NCI-H345 treated with DMSO at 0.1 percent for 48 hours (cell line): ENCODE measurements around the gene CD9.
A peak's percentile ranks its signal among the peaks of the same experiment; 100 is the strongest.
"Not testable (repeated sequence)": the region's sequence is repeated elsewhere in the genome, so short reads cannot be mapped to it uniquely, and the experiment has no call there.

Experiments used
- DNase-seq: peaks from one replicate; lab custom pipeline; 2025; ENCODE audit not compliant: unreplicated experiment; lab: John Stamatoyannopoulos, UW

The CD9 gene

DNA sequence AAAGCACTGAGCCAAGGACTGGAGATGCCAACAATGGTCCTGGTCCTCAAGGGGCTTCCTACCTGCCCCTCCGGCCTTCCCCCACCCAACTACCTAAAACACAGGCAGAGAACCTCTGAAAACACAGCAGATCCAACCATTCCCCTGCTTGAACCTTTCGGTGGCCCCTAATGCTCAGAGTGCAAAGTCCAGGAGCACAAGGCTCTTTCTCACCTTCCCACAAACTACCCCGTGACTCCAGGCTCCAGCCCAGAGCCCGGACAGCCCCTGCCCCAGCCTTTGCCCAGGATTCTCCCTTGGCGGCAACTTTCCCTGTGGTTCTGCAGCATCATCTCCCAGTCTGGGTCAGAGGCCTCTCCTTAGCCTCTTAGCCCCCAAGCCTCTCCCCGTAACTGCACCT, 1.6 kb upstream of the CD9 start:
- no peak for DNase-seq

DNA sequence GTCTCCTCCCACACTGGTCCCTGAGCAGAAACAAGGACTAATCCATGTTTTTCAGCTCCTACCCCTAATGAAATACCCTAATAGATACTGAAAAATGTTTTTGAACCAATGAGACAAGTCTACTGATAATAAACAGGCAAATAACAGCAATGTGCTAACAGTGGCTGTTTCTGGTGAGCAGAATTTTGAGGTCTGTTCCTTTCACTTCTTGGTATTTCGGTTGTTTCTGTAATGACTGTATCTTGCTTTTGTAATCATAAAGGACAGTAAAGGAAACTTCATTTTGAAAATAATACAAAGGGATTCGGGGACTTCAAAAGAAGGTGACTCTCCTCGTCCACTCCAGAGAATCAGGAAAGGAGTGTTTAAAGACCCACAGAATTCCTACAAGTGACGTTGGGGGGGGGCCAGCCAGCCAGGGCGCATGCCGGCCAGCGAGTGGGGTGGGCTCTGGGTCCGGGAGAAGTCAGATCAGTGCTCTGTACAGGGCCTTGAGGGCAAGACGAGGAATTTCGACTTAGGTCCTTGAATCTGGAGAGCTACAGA, 1.1 kb upstream of the CD9 start:
- no peak for DNase-seq

DNA sequence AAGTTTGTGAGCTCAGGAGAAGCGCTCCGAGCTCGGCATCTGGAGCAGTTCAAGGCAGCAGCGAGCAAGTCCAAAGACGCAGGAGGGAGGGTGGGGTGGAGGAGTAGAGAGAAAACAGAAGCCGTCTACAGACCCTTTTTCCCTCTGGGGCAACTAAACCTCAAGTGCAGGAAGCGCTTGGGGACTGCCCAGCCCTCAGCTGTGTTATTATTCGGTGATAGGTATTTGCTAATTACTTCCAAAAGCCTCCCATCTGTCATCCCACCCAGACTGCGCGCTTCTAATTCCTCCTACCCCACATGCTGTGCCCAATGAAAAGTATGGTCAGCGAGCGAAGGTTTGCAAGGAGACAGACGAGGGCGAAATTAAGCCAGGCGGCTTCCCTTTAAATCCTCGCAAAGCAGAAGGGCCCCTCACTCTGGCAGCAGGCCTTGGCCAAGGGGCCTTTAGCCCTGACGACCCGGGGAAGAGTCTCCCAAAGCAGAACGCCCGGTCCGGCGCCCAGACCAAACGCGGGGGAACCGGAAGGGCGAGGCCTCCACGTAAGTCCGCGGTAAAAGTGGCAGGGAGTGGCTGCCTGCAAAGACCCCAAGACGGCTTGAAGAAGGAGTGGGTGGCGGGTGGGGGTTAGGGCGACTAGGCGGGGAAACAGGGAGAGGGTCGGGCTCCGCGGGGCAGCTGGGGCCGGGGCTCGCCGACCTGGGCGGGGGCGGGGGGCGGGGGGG, 507 bp upstream of the CD9 start:
- no peak for DNase-seq

DNA sequence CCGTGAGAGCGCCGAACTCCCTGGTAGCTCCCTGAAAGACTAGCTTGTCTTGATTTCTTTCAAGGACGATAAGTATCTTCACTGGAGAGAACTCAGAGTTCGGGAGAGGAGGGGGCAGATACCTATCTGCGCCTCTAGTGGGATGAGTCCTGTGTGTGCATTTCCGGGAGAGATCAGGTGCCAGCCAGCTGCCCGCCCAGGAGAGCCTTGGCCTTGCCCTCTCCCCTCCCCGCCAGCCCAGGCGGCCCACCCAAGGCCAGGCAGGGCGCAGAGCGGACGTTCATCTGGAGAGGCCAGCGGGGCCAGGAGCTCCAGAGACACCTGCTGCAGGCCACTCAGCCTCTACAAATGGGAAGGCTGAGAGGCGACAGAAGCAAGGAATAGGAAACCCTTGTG, 1.0 kb downstream of the CD9 start:
- peak; percentile 46 for DNase-seq

DNA sequence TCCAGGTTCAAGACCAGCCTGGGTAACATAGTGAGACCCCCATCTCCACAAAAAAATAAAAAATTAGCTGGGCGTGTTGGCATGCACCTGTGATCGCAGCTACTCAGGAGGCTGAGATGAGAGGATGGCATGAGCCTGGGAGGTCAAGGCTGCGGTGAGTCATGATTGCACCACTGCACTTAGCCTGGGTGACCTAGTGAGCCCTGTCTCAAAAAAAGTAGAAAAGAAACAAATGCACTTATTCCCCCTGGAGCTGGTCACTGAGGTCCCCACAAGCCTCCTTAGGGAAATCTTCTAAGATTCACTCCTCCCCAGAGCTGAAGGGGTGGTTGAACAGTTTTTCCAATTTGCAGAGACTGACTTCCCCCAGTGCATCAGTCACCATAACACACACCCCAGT, 1.6 kb downstream of the CD9 start:
- no peak for DNase-seq

DNA sequence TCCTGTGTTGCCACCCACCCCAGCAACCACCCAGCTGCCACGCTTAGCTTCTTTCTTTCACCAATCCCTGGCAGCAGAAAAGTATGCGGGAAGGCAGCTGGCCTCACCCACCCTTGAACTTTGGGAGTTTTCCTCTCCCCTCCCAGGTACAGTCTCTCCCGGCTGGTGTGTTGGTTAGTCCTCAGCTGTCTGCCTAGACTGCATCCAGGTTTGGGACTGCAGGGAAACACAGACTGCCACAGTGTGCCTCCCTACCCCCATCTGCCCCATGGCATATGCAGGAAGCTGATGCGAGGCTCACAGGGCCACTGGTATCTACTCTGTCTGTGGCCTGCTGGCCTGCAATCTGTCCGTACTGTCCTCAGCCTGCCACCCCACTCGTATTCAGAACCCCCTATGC, 2.1 kb downstream of the CD9 start:
- no peak for DNase-seq

DNA sequence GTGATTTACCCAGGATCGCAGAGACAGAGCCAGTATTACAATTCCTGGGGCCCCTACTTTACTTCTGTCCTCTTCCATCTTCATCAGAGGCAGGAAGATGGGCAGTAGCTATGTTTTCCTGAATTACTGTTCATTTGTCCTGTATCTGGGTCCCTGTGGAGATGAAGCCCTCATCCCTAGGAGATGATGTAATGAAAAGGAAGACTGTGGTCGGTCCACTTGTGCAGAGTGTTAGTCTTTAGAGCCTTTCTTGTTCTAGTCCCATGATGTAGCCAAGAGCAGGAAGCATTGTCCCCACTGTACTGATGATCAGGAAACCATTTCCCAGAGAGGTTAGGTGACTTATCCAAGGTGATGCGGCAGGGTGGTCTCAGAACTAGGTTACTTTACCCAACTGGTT, 2.6 kb downstream of the CD9 start:
- no peak for DNase-seq

DNA sequence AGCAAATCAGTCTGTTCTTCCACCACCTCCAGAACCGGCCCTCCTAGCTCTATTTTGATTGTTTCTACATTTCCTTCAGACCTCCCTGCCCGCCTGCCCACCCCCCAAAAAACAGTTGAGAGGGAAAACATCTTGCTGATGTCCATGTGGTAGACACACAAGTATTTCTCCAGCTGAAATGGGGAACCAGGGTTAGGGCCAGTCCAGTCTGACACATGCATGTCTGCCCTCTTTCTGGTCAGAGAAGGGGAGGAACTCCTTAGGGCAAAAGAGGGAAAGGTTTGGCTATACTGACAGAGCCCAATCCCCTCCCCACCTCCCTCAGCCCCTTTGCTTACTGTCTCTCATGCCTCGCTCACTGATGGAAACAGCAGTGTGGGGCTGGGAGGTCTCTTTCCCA, 3.4 kb downstream of the CD9 start:
- no peak for DNase-seq

DNA sequence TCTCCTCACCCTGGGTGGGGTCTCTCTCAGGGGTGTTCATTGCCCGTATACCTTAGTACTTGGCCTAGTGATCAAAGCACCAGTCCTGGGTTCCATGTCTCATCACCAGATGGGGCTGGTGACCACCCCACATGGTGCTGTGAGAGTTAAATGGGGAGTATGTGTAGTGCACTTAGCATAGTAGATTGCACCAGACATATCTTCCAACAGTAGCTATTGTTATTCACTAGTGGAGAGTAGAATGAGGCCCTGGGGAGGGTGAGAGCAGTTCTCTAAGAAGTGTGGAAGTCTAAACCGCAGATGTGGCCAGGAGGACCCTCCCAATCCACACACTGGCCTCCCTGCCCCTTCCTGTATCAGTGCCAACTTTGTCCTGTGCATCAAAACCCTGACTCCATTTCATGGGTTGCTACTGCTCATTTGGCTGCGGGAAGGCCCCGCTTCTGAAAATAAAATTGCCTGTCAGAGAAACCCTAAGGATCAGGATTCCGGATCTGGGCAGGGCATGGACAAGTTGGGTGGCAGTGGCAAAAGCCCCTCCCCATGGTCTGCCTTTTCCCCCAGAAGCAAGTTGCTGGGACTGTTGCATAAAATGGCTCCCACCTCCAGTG, 4.4 kb downstream of the CD9 start:
- DNase-seq = no peak

DNA sequence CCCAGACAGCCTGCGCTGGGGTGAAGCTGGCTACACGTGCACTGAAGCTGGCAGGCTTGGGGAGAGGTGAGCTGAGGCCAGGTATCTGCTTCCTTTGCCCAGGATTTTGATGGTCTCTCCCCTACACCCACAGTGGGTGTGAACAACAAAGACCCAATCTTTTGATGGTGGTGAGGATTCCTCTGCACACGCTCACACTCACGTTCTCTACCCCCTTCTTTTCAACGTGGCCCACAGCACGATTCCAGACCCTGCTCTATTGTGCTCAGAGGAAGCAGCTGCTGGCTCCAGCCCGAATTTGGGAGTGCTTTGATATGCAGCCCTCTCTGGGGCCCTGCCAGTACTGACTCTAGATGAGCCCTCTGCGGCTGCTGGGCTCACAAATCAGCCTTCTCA, 4.9 kb downstream of the CD9 start:
- DNase-seq = no peak

DNA sequence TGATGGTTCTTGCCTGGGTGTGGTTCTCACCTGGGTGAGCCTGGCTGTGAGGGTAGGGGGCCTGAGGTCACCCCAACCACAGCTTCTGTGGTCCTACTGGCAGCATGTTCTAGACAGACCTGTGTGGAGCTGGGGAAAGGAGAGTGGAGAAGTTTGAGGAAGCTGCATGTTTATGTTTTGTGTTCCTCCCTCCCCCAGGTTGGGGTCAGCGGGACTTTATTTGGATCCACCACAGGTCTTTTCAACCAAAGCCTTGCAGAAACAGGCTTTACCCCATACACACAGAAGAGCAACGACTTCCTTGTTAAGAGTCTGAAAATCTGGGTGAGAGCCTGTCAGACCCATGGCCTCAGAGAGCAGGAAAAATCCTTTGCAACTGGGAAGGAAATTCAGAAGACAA, 5.6 kb downstream of the CD9 start:
- no peak for DNase-seq

DNA sequence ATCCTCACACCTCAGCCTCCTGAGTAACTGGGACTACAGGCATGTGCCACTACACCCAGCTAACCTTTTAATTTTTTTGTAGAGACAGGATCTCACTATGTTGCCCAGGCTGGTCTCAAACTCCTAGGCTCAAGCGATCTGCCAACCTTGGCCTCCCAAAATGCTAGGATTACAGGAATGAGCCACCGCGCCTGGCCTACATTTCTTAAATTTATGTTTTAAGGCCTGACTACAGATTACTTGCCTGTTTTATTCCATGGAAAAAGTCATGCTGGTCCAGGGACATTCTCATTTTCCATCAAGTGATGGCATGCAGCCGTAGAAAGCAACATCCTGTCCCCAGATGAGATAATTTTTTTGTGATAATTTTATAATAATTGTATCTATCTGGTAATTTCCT, 6.1 kb downstream of the CD9 start:
- no peak for DNase-seq

DNA sequence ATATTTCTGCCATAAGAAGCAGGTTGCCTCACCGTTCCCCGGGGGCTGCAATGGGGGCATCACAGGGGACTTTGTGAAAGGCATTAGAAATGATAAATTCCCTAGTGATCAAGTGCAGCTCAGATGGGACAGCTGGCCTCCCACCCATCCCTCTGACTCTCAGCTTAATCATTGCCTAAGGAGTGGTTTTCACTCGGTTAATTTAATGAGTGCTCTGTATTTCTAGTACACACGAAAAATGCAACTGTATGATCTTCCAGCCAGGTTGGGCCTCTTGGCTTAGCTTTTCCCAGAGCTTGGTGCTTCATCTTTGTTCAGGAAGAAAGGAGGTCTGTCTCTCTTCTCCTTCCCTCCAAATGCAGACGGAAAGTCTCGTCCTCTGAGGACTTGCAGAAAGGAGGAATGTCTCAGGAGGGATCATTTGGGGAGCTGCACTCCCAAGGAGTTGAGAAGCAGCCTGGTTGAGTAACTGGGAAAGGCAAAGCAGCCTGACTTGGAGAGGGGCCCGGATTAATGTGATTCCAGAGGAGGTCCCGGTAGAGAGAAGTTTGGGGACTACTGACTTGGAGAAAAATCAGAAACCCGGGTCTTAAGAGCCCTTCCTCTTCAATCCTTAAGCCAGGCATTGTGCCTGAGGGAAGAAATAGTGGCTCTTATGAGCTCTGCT, 7.2 kb downstream of the CD9 start:
- DNase-seq = no peak

DNA sequence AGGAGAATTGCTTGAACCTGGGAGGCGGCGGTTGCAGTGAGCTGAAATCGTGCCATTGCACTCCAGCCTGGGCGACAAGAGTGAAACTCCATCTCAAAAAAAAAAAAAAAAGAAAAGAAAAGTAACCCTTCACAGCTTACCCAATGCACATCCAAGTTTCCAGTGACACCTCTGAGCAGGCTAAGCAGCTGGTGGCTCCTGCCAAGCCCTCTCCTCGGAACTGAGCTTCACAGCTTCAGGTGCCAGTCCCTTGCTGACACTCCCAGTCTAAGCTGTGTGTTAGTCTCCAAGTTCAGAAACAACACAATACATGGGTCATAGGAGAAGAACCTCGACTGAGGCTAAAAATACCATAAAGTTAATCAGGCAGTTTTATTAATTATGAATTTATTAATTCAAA, 7.9 kb downstream of the CD9 start:
- DNase-seq = no peak

DNA sequence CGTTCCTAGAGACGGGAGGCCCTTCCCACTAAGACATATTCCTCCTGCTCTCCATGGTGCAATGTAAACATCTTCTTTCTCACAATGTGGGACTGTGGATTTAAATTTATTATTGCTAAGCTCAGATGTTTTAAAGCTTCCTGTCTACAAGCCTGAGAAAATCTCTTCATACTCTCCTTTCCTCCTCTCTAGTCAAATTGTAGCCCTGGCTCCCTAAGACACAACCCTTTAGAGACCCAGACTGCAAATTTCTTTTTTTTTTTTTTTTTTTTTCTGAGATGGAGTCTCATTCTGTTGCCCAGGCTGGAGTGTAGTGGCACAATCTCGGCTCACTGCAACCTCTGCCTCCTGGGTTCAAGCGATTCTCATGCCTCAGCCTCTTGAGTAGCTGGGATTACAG, 9.2 kb downstream of the CD9 start:
- DNase-seq = not testable (repeated sequence)

DNA sequence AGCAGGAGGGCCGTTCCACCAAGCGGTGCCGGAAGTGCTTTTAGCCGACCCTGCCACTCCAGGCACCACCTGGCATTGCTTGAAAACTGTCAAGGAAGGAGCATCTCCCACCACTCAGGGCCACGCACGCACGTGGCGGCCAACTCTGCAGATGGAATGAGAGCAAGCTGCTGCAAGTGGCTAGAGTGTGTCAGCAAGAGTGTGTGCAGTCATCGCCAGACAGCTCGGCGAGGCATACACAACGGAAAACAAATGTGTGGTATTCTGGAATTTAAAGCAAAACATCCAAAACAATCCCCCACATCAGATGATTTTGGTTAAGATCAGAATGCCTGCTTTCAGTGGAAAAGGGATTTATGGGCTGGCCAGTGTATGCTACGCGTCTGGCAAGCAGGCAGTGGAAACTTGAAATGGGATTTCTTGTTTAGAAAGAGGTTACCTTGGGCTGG, 11.2 kb downstream of the CD9 start:
- DNase-seq = no peak

DNA sequence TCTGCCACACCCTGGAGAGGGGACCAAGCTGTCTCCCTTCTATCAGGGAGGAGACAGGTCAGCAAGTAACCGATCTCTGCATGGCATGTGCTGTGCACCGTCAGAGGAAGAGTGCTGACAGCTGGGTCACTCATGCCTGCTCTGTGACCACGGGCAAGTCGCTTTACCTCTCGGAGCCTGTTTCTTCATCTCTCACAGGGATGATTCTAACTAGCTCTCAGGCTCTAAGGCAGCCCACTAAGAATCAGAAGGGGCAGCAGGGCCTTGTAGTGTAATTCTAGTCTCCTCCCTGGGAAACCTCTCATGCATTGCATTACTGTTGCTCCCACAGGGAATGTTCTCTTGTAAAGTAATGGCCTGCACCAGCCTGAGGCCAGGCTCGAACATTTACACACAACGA, 11.9 kb downstream of the CD9 start:
- DNase-seq = no peak

DNA sequence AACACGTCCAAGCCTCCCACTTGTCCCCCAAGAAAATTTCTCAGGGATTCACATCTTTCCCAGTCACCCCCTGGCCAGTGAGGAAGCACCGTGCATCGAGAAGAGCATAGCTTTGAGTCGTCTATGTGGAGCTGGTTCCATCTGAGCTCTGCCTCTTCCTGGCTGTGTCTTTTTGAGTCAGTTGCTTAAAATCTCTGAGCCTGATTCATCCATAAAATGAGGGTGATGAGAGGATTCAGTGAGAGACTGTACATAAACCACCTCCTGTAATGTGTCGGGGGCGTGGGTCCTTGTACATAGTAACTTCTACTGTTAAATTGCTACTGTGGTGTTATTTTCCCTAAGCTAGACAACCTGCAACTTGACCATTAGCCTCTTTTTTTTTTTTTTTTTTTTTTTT, 13.8 kb downstream of the CD9 start:
- DNase-seq = no peak

DNA sequence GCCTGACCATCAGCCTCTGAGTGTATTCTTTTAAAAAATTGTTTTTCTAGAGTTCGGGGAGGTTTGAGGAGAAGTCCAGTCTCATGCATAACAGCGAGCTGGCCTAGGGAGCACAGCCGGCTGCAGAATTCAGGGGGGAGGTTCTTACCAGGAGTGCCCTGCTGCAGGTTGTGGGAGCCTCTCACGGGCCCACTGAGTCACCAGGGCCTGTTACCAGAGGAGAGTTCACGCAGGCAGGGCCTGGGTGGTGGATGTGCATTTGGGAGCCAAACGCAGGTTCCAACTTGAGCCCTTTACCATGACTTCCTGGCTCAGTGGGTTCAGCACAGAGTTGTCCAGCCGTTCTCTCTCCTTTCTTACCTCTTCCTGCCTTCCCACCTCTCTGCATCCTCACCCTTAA, 14.4 kb downstream of the CD9 start:
- DNase-seq = no peak

DNA sequence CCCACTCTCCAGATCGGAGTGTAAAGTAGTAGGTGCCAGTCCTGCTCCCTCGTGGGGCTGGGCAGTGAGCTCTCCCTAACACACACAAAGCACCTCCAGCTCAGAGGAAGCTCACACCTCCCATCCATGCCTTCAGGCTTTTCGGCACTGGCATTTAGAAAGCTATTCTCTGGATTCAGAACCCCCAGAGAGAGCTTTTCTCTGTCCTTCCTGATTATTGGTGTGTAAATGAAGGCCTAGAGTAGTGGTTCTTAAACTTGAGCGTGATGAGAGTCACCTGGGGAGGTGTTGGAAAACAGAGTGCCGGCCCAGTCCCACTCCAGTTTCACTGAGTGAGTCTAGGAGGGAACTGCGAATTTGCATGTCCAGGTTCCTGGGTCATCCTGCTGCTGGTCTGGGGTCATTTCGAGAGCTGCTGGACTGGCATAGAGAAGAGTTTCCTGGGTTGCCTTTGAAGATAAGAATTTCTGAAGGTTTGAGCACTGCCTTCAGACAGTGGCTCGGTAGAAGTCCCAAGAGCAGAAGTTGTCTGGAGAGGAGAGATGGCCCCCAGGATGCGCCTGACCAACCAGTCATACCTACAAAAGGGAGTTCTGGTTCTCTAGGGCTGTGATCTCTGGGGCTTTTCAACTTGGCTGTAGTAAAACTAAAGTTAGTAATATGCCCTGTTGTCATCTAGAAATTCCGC, 15.1 kb downstream of the CD9 start:
- no peak for DNase-seq

DNA sequence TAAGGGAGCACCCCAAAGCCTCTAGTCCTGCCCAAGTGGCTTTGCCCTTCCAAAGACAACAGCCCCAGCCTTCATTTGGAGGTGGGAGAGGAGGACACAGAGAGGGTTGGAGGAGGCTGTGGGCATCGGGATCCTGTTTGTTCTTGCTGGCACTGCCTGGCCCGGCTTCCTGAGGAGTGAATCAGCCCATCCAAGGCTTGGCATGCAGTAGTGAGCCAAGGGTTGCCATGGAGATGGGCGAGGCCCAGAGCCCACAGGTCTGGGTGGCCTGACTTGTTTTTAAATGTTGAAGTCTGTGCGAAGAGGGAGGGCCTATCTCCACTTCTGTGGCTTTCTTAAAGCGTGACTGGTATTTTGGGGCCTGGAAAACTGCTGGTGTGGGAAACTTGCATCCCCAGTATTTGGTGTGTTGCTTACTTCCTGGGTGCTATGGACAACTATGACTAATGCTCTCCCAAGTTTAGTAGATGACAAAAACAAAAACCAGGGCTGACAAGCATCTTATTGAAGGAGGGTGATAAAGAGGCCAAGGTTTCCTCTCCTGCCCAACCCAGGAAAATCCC, 15.8 kb downstream of the CD9 start:
- DNase-seq = no peak
